ENCODE data around the gene PRSS38.

DNA sequence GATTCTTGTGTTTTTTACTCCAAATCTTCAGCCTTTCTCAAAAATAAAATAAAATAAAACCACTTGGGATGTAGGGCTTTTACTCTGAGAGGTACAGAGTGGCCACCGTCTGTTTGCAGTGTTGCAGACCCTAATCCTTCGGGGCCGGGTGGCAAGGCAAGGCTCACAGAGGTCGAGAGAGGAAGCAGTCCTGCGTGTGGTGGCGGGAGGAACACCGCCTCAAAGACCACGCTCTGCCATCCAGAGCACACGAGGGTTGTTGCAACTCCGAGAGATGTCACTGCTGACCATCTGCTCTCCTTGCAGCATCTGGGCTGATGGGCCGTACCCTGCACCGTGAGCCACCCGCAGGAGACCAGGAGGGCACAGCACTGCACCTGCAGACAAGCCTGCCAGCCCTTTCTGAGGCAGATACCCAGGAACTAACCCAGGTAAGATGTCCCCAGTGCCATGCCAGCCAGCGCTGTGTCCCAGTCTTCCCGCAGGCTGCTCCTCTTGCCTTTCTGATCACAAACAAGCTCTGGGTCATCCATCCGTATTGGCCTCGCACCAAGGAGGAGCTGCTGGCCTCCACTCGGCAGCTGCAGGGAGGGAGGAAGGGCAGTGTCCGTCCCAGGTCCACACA lies 48.7 kb upstream of the PRSS38 start:
- TF ChIP-seq POLR2A (IDR thresholded peaks at IDR 0.05) = no peak
- TF ChIP-seq POLR2AphosphoS5 (IDR thresholded peaks at IDR 0.05) = no peak

Data from prostate gland (tissue), 1 donor.